Measurements from ENCODE around the gene FIGN.

DNA sequence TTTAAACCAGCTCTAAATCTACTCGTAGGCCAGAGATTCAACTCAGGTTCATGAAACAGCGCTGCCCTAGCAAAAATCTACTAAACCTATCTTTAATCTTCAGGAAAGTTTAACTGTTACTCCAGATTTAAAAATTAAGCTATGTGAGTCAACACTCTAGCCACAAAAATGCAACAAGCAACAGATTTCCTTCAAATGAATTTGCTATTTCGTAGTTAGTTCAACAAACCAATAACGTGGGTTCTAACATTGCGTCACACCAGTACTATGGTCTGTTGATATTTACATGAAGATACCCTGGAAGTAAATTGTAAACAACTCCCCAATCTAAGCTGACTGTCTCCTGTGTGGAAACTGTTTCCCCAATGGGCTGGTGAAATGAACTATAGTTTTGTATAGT is 71.2 kb downstream of the FIGN start:
- TF ChIP-seq POLR2A (IDR thresholded peaks at IDR 0.05) (no peak), POLR2AphosphoS5 (IDR thresholded peaks at IDR 0.05) (no peak)
- TF ChIP-seq, protein P1, sequence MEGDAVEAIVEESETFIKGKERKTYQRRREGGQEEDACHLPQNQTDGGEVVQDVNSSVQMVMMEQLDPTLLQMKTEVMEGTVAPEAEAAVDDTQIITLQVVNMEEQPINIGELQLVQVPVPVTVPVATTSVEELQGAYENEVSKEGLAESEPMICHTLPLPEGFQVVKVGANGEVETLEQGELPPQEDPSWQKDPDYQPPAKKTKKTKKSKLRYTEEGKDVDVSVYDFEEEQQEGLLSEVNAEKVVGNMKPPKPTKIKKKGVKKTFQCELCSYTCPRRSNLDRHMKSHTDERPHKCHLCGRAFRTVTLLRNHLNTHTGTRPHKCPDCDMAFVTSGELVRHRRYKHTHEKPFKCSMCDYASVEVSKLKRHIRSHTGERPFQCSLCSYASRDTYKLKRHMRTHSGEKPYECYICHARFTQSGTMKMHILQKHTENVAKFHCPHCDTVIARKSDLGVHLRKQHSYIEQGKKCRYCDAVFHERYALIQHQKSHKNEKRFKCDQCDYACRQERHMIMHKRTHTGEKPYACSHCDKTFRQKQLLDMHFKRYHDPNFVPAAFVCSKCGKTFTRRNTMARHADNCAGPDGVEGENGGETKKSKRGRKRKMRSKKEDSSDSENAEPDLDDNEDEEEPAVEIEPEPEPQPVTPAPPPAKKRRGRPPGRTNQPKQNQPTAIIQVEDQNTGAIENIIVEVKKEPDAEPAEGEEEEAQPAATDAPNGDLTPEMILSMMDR (IDR thresholded peaks at IDR 0.05), result no peak

Data from breast epithelium (tissue), 3 donors.